Erythroblast (primary cell): Measurements from ENCODE around the gene TALDO1.

ENCODE experiments used
- DNase-seq, 2 experiments: peaks; one replicate each; lab custom pipeline; 2025; lab: John Stamatoyannopoulos, UW
- GATA1 ChIP-seq: IDR thresholded peaks from 2 replicates; pipeline ENCODE4 v1.6.1; 2011; ENCODE audit warnings: low read depth, mild to moderate bottlenecking, control low read depth, low read length, moderate library complexity
- POLR2A ChIP-seq: IDR thresholded peaks from 2 replicates; pipeline ENCODE4 v1.6.1; 2011; ENCODE audit warnings: mild to moderate bottlenecking, low read length

TALDO1 gene

GRCh38 chr11:773830-774229, 26.6 kb downstream of the TALDO1 start:
- no peak for TF ChIP-seq GATA1
- TF ChIP-seq POLR2A = no peak
- no peak for DNase-seq

GRCh38 chr11:774873-775592, 27.8 kb downstream of the TALDO1 start:
- no peak for TF ChIP-seq POLR2A
- TF ChIP-seq GATA1 = no peak
- DNase-seq = no peak

GRCh38 chr11:776263-776560, 28.9 kb downstream of the TALDO1 start:
- TF ChIP-seq POLR2A (no peak), GATA1 (no peak)
- DNase-seq = no peak

DNA sequence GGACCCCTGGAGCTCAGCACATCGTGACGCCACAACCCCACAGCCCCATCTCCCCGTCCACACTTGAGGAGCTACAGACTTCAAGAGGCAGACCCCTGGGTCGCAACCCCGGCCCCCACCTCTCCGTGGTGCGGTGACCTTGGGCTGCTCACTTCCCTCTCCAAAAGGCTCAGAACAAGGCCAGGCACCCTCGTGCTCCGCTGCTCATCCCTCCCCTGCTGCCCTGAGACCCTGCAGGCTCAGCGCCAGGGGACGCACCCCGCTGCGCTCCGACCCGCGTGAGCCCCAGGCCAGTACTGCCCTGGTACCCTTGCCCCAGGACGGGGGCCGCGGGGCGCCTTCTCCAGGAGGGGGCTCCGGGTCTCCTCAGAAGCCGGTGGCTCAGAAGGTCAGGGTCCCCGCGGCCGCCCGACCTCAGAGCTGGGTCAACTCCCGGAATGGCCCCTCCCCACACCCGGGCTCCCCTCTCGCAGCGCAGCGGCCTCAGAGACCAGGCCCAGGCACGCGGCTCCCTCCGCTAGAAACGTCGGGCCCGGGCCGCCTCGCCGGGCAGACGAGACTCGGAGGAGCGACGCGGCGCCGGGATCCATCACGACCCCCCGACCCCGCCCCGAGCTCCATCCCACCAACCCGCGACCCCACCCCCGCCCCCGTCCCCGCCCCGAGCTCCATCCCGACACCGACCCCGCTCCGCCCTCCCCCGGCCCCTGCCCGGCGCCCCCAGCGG, 29.5 kb downstream of the TALDO1 start:
- DNase-seq = peak; percentile 74 to 82

GRCh38 chr11:777288-778255, 30.3 kb downstream of the TALDO1 start, which contains the start of gene GATD1:
GATD1 (minus strand) TSS chr11:777487; CDS start chr11:777462, 25 bp downstream.
- peak; percentile 92 to 96 for DNase-seq
- no peak for TF ChIP-seq GATA1
- peak; percentile 87 for TF ChIP-seq POLR2A

More for the DNA sequence above, 29.5 kb downstream of the TALDO1 start:
- TF ChIP-seq GATA1 = no peak
- TF ChIP-seq POLR2A = no peak

GRCh38 chr11:778976-779954, 32.0 kb downstream of the TALDO1 start:
- TF ChIP-seq GATA1 (no peak), POLR2A (no peak)
- no peak for DNase-seq

DNA sequence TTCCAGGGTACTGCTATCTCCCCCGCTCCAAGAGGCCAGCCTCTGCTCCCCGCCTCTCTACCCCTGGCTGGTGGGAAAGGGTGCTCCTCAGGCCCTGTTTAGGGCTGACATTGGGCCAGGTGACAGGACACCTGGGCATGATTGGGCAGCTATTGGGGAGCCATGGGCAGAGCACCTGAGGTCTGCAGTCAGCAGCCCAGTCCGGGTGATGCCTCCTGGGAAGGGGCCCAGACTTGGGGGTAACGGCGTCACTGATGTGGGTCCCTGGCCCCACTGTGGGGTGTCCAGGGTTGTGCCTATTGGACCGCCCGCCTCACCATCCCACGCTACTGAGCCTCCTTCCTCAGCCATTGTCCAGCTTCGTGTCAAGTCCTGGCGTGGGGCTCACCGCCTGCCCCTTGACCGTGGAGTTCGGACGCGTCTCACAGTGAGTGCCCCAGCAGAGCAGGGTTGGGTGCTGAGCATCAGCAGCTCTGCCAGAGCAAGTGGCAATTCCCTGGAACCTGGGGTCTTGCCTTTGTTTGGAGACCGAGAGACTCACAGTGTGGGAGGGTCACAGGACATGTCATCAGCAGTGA, 32.8 kb downstream of the TALDO1 start:
- TF ChIP-seq POLR2A (no peak), GATA1 (no peak)

DNA sequence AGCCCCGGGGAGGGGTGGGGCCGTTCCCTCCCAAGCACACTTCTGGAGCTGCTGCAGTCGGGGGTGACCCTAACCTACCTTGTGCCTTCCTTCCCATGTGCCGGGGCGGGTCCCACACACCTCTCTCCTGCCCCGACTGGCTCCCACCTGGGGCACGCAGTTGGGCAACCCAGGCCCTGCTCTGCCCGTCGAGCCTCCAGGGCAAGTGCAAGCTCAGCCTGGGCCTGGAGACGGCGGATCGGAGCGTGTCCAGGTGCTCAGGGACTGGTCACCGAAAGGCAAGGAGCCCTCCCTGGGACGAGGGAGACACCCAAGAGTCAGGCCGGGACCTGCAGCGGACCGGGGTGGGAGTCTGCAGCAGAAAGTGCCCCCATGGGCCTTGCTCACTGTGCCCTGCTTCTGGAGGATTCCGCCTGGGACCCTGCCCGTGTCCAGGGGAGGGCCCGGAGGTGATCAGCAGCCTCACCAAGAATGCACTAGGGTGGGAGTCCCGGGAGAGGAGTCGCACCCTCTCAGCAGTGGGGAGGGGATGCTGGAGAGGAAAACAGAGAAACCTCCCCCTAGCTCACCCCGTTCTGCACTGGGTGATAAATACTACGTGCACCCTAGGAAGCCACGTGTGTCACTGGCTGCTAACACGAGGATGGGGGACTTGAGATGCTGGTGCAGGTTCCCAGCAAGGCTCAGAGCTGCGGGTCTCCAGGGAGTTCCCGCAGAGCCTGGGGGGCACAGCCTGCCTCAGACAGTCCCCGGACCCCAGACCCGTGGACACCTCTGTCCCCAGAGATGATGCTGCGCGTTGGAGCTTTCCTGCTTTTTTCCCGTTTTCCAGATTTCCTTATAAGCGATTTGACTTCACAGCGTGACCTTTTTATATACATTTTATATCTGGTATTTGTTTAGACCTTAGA, 35.3 kb downstream of the TALDO1 start:
- no peak for TF ChIP-seq POLR2A
- no peak for TF ChIP-seq GATA1
- DNase-seq = no peak

More for the DNA sequence above, 32.8 kb downstream of the TALDO1 start:
- DNase-seq = no peak

- TF ChIP-seq POLR2A (no peak), GATA1 (no peak)
- peak; percentile 67 to 76 for DNase-seq
Measured at GRCh38 chr11:783581-784015, 36.3 kb downstream of the TALDO1 start.

GRCh38 chr11:786235-787083, 39.2 kb downstream of the TALDO1 start:
- DNase-seq = no peak
- TF ChIP-seq POLR2A = no peak
- no peak for TF ChIP-seq GATA1
